ENCODE results near the gene PHACTR1.

PHACTR1 gene

DNA sequence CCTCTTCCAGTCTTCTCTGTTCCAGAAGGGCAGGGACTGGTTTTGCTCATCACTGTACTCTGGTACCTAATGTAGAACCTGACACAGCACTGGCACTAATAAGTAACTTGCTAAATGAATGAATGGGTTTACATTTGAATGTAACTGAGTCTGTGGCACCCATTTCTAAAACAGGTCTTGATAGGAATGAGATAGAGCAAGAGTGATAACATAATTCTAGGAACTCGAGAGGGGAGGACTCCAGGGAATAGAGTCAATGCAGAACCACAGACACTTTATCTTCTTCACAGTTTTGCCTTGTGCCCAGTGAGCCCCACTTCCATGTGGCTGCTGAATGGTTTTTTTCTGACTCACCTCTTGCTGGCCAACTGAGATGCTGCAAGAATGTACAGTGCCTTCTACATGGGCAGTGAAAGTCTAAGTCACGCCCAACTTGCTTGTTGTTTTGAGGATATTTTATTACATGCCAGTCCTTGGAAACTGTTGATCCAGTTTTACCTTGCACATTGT lies 550.6 kb downstream of the PHACTR1 start (continued):
- no peak for TF ChIP-seq BACH2 (CRISPR knock-in tag; IDR thresholded peaks at IDR 0.05; ENCODE audit: borderline replicate concordance)

- no peak for ATAC-seq
- TF ChIP-seq TCF4 (CRISPR knock-in tag; IDR thresholded peaks at IDR 0.05; ENCODE audit: borderline replicate concordance) (no peak), PPARA (CRISPR knock-in tag; IDR thresholded peaks at IDR 0.05; ENCODE audit: borderline replicate concordance) (no peak), OSR1 (CRISPR knock-in tag; IDR thresholded peaks at IDR 0.05) (no peak), ZFP30 (CRISPR knock-in tag; IDR thresholded peaks at IDR 0.05) (no peak), POU6F1 (CRISPR knock-in tag; IDR thresholded peaks at IDR 0.05; ENCODE audit: borderline replicate concordance, low read depth) (no peak), ZNF8 (CRISPR knock-in tag; IDR thresholded peaks at IDR 0.05) (no peak), CSRNP3 (CRISPR knock-in tag; IDR thresholded peaks at IDR 0.05) (no peak), ZNF70 (CRISPR knock-in tag; IDR thresholded peaks at IDR 0.05) (no peak), CSDC2 (CRISPR knock-in tag; IDR thresholded peaks at IDR 0.05) (no peak), TSHZ2 (CRISPR knock-in tag; IDR thresholded peaks at IDR 0.05) (no peak), ZNF565 (CRISPR knock-in tag; conservative IDR thresholded peaks at IDR 0.05; ENCODE audit: low read depth) (no peak), BACH2 (CRISPR knock-in tag; IDR thresholded peaks at IDR 0.05; ENCODE audit: borderline replicate concordance) (no peak), ARNTL (CRISPR knock-in tag; IDR thresholded peaks at IDR 0.05; ENCODE audit: borderline replicate concordance, low read depth) (no peak), PATZ1 (CRISPR knock-in tag; IDR thresholded peaks at IDR 0.05; ENCODE audit: borderline replicate concordance) (no peak), GLIS3 (CRISPR knock-in tag; IDR thresholded peaks at IDR 0.05) (no peak), SNAI2 (CRISPR knock-in tag; IDR thresholded peaks at IDR 0.05) (no peak), ZC3H10 (CRISPR knock-in tag; IDR thresholded peaks at IDR 0.05) (no peak), ZFP3 (CRISPR knock-in tag; IDR thresholded peaks at IDR 0.05) (no peak), ESRRG (CRISPR knock-in tag; IDR thresholded peaks at IDR 0.05) (no peak)
- TF ChIP-seq, protein P1, sequence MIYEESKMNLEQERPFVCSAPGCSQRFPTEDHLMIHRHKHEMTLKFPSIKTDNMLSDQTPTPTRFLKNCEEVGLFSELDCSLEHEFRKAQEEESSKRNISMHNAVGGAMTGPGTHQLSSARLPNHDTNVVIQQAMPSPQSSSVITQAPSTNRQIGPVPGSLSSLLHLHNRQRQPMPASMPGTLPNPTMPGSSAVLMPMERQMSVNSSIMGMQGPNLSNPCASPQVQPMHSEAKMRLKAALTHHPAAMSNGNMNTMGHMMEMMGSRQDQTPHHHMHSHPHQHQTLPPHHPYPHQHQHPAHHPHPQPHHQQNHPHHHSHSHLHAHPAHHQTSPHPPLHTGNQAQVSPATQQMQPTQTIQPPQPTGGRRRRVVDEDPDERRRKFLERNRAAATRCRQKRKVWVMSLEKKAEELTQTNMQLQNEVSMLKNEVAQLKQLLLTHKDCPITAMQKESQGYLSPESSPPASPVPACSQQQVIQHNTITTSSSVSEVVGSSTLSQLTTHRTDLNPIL (CRISPR knock-in tag; IDR thresholded peaks at IDR 0.05; ENCODE audit: low read depth): no peak
Measured at GRCh38 chr6:13268913-13269518, 552.4 kb downstream of the PHACTR1 start.

Measured in SK-N-SH treated with all-trans-retinoic acid at 6 μM for 48 hours (cell line).